ENCODE measurements around the gene SIAH1.

GRCh38 chr16:48352648-48353390, 32.4 kb downstream of the SIAH1 start:
- TF ChIP-seq CTCF (IDR thresholded peaks at IDR 0.05; ENCODE audit: poor library complexity, severe bottlenecking) = no peak
- TF ChIP-seq RAD21 (conservative IDR thresholded peaks at IDR 0.05) = no peak
- TF ChIP-seq REST (IDR thresholded peaks at IDR 0.05; ENCODE audit: borderline replicate concordance) = no peak
- TF ChIP-seq EZH2 (IDR thresholded peaks at IDR 0.05; ENCODE audit: borderline replicate concordance, insufficient read depth, low read length, poor library complexity, severe bottlenecking) = no peak
- no peak for TF ChIP-seq POLR2AphosphoS5 (IDR thresholded peaks at IDR 0.05)
- no peak for TF ChIP-seq SMC3 (conservative IDR thresholded peaks at IDR 0.05; ENCODE audit: poor library complexity)

Measured in neural cell (in vitro differentiated cells).